ENCODE data around the gene FRG2.
"Not testable (repeated sequence)": the region's sequence is repeated elsewhere in the genome, so short reads cannot be mapped to it uniquely, and the experiment has no call there.

Gene FRG2

DNA sequence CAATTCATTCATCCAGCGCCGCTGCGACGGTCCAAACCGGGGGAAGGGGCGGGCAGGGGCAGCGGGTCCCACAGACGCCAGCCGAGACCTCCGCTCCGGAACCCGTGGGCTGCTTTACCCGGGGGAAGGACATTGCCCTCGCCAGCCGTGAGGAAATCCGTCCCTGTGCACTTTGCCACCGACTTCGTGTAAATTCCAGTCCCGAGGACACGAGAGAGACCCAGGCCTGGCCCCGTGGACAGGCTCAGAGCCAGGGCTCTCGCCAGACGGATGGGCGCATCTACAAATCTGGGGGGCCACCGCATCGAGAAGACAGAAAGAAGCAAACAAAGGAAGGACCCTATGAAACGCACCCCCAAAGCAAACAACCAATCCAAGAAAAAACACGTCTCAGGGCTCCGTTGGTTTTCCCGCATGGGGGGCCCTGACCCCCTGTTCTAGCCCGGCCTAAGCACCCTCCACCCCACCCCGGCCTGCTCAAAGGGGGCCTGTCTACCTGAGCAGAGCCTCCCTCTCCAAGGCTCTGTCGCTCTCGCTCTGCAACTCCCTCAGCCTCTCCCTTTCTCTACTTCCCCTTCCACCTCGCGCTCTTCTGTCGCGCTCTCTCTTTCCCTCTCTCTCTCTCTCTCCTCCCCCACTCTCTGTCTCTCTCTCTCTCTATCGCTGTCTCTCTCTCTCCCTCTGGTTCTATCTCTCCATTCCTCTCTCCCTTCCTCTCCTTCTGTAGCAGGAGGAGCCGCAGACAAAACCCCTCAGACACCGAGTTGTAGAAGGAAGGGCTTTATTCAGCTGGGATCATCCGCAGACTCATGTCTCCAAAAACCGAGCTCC lies 11.3 kb downstream of the FRG2 start:
- DNase-seq = no peak

DNA sequence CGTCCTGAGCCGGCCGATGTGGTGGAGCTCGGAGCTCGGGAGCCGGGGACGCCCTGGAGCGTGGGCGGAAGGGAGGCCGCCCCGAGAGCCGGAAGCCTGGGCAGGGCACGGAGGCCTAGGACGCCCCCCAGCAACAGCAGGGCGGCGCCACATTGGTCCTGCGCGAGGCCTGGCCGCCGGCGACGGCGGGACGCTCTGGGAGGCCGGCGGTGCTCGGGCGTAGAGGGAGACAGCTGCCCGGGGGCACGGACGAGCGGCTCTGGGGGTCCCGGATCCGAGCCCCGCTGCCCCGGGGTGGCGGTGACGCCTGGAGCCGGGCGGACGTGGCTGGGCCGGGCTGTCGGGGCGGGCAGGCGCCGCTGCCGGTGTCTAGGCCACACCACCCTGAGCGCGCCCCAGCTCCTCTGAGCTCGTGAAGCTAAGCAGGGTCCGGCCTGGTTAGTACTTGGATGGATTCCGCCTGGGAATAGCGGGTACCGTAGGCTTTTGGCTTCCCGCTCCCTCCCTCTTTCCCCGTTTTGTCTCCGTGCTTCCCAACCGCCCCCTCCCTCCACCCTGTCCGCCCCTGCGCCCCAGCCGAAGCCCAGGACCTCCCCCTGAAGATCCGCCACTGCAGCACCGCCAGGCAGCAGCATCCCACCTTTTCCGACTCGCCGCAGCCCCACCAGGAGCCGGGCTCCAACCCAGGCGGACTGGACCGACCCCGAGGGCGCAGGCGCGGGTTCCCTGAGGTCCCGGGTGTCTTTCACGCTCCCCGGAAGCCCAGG lies 12.1 kb downstream of the FRG2 start:
- no peak for DNase-seq

DNA sequence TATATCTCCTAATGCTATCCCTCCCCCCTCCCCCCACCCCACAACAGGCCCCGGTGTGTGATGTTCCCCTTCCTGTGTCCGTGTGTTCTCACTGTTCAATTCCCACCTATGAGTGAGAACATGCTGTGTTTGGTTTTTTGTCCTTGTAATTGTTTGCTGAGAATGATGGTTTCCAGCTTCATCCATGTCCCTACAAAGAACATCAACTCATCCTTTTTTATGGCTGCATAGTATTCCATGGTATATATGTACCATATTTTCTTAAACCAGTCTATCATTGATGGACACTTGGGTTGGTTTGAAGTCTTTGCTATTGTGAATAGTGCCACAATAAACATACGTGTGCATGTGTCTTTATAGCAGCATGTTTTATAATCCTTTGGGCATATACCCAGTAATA lies 37.1 kb downstream of the FRG2 start:
- DNase-seq = not testable (repeated sequence)

DNA sequence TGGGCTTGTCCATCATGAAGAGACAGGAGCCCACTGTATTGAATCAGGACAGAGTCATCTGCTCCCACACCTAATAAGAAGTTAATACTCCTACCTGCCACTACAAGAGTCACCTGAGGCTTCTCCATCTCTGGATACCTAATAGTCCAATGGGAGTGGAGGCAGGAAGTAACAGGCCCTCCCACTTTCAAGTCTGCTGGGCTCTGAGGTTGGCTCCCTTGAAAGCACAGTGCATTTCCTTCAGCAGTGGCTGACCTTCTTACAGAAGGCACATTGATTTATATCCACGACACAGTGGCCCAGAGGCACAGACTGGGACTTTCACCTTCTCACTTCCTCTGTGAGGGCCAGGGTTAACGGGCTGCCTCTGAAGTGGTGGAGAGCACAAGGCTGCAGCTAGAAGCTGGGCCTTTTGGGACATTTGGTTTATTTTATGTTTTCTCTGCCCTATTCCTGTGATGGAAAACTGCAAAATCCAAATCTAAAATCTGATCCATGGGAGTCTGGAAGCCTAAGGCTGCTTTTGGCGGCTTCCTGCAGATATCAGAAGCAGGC lies 38.1 kb downstream of the FRG2 start:
- no peak for DNase-seq

DNA sequence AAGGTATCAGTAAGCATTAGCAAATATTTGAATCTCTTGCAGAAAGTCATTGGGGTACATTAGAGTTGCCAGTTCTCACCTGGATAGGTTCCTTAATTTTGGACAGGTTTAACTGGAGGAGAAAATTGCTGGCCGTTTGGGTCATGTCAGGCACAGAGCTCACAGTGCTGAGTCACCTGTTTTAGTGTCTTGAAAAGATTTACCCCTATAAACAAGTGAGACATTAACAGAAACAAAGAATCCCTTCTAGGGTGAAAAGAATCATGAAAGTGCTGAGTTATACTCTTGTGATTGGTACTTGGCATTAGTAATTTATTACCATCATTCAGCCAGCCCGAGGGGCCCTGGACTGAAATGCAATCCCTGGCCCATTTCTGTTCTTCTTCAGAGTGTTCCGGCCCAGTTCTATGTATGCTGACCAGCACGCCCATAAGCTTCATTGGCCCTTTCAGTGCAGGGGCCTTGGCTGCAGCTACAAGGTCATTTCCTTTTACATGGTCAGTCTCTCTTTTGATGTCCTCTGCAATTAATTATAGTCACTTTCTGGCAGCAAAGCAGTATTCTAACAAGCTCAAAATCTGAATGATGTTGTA lies 41.3 kb downstream of the FRG2 start:
- DNase-seq = not testable (repeated sequence)

DNA sequence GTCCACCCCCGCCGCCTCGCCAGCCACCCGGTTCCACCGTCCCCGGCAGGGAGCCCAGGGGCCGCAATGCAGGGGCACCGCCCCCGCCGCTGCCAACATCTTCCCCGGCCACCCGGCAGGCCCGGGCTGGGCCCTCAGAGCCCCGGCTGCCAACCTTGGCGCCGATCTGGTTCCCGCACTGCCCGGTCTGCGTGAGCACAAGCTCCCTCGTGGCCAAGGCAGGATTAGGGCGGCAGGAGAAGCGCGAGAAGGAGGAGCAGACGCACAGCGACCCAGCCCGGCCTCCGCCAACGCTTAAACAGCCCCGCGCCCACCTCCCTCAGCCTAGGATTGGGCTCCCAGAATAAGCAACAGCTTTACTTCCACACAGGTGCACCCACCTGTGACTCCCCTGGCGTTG lies 42.4 kb downstream of the FRG2 start:
- not testable (repeated sequence) for DNase-seq

DNA sequence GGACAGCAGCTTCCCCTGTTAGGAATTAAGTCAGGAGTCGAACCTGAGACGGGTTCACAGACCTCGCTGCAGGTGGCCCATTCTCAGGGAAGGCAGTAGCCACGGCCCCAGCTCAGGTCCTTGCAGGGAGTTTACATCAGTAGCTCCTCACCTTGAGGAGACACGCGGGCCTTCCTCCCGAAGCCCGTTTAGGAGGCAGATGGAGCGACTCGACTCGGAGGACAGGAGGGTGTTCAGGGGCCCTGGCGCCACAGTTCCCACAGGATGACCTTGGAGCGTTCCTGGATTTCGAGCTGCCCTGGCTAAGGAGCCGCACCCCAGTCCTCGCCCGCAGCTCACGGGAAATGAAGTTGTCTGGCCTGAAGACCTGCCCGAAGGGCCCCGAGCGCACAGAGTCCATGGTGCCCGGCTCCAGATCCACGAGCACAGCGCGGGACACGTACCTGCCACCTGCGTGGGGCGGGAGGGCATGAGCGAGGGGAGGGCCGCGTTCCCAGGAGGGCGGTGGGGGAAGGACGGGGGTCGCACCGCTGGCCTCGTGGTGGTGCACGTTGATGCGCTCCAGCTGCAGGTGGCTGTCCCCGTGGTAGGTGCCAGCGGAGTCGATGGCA lies 43.0 kb downstream of the FRG2 start:
- DNase-seq = not testable (repeated sequence)

DNA sequence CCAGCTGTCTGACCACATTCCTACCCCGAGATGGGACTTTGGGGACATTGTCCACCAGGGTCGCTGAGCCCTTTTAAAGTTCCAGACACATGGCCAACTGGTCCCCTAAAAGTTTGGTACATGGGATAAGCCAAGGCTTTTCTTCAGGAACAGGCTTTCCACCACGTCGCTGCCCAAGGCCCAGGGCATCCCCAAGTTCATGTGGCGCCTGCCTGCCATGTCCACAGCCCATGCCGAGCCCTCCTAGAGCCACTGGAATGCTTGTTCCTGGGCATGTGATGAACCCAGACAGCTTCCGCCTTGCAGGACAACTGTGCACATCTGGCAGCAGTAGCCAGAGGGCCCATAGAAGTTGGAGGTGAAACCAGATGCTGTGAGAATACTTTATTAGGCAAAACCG lies 45.1 kb downstream of the FRG2 start:
- DNase-seq = no peak

DNA sequence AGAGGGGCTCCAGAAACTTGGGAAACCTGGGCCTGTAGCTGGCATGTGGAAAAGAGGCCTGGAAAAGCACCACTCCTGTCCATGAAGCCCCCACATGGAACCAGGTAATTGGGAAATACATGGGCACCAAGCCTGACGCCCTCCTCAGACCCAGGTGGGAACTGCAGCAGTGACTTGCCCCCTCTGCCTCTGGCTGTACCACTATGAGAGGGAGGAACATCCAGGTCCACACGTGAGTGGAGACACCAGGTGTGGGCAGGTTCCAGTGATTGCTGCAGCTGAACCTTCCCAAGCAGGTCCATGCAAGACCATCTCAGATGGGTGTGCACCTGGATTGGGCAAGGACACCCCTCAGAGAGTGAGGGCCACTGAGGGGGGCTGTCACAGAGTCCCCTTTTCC lies 46.8 kb downstream of the FRG2 start:
- not testable (repeated sequence) for DNase-seq

DNA sequence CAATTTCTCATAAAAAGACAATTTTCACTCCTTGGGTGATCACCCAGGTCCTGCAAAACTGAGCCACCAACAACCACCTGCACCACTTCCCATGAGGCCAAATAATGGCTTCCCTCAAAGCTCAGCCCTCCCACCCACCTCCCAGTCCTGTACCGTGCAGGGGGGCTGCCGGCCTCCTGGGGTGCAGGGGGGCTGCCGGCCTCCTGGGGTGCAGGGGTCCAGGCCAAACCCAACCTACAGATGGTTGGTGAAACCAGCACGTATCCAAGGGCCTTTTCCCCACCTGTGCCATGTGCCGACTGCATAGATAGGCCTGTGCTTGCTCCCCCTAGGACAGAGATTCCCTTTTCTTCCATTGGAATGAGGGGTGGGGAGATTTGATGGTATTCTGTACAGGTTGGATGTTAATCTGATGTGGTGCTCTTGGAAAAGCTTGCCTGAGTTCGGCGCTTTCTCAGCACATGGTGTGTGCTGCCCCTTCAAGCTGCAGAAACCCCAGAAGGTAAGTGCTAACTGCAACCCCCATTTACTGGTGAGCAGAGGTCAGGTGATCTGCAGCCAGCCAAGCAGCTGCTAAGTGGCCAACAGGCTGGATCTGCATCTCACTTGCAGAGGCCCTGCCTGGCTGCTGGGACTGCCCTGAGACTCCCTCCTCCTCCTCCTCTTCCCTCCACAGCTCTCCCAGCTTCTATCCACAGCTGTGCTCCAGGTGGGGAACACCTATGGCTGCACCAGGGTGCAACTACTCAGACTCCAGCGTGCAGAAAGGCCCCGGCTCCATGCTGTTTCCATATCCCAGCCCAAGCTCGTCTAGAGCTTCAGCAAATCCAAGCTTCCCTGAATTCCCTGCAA lies 47.6 kb downstream of the FRG2 start:
- no peak for DNase-seq
